ENCODE data around the gene ENPP5.
"Not testable (repeated sequence)": the region's sequence is repeated elsewhere in the genome, so short reads cannot be mapped to it uniquely, and the experiment has no call there.

The ENPP5 gene

DNA sequence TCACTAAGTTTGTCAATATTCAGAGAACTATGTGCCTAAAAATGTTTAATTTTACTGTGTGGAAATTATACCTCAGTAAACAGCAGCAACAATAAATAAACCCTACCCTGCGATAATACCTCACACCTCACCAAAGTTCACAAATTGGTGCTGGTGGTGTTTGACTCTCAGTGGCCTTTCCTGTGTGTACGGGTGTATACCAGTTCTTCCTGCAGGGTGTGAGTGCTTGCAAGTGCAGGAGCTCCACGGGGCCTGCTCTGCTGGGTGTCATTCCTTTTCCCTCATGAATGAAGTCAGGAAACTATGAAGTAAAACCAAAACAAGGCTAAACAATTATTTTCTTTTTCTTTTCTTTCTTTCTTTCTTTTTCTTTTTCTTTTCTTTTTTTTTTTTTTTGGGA is 4.1 kb upstream of the ENPP5 start:
- no peak for DNase-seq (ENCODE audit: low spot score)

DNA sequence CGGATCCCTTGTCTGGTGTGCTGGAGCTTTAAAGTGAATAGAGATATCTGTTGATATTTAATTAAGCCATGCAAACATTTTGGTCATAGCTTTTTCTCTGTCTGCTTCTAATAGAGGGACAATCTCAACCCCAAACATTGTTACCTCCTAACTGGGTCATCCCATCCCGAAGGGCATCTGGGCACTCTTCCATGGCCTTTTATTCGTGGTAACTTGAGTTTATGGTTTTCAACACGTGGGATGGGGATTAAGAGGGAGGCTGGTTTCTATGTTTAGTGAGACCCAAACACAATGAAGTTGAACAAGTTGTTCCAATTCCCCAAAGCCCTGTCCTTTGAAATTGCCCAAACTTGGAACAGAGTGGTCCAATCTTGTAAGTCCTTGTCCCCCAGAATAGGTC is 1.4 kb upstream of the ENPP5 start:
- DNase-seq (ENCODE audit: low spot score) = no peak

DNA sequence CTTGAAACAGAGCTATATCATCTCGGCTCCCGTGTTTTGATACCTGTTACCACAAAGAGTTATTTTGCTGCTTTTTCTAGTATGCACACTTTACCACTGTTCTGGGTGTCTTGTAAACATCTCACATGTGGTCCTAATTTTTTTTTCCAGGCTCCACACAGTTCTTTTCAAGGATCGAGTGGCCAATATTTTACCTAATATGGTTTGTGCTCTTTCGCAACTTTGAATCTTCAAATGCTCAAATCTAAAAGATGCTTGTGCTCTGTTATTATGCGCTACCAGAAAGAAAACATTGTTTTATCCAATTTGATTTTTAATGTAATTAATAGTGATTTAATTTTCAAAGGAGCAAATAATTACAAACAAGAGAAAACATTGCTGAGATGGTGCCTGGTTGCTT is 10.7 kb downstream of the ENPP5 start:
- no peak for DNase-seq (ENCODE audit: low spot score)

DNA sequence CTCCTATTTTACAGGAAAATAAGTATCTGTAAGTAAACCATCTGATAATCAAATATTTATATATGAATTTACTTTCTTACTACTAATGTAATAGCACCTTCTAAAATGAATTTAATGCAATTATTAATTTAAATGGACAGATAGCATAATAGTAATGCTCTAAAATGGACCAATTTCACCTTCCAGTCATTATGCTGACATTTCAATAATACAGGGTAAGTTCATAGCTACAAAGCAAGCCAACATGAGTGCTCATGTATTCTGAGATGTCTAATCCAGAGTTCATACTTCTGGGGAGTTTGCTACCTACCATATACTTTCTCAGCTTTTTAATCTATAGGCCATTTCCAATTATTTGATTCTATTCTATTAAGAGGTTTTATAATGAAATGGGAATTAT is 11.6 kb downstream of the ENPP5 start:
- DNase-seq (ENCODE audit: low spot score) = no peak

DNA sequence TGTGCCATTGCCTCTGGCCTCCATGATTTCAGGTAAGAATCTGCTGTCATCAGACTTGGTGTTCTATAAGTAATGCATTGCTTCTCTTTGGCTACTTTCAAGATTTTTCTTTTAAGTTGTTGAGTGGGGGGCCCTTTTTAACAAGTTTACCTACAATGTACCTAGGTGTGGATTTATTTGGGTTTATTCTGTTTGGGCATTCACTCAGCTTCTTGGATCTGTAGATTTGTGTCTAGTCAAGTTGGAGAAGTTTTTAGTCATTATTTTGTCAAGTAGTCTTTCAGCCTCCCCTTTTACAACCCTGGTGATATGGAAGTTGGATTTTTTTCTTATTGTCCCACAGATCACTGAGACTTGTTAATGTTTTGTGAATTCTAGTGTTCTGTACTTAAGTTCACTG is 14.1 kb downstream of the ENPP5 start:
- no peak for DNase-seq (ENCODE audit: low spot score)

DNA sequence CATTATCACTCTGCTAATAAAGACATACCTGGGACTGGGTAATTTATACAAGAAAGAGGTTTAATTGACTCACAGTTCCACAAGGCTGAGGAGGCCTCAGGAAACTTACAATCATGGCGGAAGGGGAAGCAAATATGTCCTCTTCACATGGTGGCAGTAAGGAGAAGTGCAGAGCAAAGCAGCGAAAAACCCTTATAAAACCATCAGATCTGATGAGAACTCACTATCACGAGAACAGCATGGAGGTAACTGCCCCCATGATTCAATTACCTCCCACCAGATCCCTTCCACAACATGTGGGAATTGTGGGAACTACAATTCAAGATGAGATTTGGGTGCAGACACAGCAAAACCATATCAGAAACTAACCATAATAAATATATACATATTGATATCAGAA is 21.7 kb downstream of the ENPP5 start:
- not testable (repeated sequence) for DNase-seq (ENCODE audit: low spot score)

DNA sequence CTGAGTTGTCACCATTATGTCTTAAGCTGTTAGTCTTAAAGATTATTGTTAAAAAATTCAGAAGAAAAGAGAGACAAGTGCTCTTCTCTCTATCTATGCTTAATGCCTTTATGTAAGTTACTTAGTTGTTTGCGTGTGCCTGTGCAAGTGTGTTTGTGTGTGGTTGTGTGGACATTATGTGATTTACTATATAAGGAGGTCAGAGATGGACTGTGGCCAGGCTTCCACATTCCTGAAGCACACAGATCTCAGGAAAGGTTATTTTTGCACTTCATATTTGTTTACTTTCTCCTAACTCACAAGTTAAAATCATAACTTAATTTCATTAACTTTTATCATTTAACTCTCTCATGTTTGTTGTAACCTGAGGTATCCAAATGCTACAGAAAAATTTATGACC is 26.5 kb downstream of the ENPP5 start:
- no peak for DNase-seq (ENCODE audit: low spot score)

DNA sequence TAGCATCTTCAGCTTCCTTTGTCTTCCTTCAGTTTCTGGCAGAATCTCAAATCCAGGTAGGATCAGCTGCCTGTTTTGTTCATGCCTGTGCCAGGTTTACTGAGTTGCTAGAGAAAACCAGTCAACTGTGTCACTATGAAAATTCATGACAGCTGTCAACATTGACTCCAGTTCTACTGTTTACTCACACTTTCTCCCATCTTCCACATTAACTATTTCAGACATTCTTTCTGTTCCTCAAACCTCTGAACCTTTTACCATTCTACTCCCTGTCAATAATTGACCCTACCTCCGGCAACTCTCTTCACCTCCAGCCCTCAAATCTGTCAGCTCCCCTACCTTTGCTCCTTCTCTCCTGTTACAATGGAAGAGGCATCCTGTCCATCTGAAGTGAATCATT is 32.5 kb downstream of the ENPP5 start:
- DNase-seq (ENCODE audit: low spot score) = no peak

DNA sequence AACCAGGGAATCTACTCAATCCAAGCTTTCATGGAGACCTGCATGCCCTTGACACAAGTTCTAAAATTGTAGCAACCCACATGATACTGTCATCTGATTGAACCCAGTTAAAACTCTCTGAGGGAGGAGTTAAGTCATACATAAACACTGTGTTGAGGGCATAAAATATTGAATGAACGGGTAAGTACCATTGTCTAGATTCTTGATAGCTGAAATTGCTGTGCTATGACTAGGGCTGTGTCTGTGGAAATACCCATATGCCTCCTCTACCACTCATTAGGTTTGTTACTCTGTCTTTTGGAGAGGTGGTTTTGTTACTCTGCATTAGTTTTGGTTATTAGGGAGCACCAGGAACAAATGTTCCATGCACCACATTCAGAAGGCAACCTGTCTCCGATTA is 33.4 kb downstream of the ENPP5 start:
- DNase-seq (ENCODE audit: low spot score) = no peak

DNA sequence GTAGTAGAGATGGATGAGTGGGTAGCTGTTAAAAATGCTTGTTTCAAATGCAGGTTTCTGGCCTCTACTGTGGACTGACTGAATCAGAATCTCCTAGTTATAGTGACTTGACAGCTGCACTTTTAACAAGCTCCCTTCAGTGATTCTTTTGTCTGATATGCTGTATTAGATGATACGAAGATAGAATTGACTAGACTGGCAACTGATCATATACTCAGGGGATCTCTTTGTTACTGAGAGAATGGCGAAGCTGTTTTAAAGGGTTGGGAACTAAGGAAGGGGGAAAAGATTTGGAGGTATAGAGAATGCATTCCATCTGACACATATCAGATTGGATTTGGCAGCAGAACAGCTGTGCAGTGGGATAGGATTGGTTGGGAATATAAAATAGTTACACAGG is 33.9 kb downstream of the ENPP5 start:
- DNase-seq (ENCODE audit: low spot score) = no peak

DNA sequence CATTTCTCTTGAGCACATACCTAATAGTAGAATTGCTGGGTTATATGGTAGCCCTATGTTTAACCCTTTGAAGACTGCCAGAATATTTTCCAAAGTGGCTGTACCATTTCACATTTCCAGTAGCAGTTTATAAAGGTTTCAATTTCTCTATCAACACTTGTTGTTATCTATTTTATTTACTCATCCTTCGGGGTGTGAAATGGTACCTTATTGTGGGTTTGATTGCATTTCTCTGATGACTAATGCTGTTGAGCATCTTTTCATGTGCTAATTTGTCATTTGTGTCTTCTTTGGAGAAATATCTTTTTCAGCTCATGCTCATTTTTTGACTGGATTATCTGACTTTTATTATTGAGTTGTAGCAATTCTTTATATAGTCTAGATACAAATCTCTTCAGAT is 35.6 kb downstream of the ENPP5 start:
- no peak for DNase-seq (ENCODE audit: low spot score)

DNA sequence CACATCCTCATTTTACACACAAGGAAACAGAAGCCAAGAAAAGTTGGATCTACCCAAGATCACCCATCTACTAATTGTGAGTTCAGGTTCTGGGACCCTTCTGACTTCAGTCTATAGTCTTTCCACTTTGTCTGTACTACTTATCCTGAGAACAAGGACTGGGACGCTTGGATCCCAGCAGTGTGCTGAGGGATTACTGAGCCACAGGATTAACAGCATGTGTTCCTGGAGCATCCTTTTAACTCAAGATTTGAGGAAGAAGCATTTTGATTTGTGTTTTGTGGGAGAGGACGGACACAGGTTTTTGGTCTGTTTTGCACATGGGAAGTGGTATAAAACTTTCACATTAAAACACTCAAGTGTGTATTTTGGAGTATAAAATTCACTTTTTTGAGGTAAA is 36.6 kb downstream of the ENPP5 start:
- DNase-seq (ENCODE audit: low spot score) = no peak

DNA sequence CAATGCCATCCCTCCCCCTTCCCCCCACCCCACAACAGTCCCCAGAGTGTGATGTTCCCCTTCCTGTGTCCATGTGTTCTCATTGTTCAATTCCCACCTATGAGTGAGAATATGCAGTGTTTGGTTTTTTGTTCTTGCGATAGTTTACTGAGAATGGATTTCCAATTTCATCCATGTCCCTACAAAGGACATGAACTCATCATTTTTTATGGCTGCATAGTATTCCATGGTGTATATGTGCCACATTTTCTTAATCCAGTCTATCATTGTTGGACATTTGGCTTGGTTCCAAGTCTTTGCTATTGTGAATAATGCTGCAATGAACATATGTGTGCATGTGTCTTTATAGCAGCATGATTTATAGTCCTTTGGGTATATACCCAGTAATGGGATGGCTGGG is 39.5 kb downstream of the ENPP5 start:
- DNase-seq (ENCODE audit: low spot score) = not testable (repeated sequence)

DNA sequence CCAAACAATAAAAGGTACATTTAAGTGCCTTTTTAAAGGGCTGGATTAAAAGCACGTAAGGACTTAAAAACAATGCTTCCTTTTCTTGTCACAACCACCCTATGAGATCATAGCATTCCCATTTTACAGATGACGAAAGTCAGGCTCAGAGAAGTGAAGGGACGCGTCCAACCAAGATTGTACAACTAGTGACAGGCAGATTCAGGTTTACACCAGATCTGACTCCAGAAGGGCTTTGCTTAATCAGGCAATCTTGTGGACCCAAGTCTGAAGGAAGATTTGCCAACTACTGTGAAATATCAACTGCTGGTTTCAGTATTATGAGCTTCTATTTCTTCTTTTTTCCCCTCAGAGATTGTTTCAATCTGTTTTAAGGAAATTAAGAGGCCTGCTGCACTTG is 40.1 kb downstream of the ENPP5 start:
- peak; percentile 16 for DNase-seq (ENCODE audit: low spot score)

DNA sequence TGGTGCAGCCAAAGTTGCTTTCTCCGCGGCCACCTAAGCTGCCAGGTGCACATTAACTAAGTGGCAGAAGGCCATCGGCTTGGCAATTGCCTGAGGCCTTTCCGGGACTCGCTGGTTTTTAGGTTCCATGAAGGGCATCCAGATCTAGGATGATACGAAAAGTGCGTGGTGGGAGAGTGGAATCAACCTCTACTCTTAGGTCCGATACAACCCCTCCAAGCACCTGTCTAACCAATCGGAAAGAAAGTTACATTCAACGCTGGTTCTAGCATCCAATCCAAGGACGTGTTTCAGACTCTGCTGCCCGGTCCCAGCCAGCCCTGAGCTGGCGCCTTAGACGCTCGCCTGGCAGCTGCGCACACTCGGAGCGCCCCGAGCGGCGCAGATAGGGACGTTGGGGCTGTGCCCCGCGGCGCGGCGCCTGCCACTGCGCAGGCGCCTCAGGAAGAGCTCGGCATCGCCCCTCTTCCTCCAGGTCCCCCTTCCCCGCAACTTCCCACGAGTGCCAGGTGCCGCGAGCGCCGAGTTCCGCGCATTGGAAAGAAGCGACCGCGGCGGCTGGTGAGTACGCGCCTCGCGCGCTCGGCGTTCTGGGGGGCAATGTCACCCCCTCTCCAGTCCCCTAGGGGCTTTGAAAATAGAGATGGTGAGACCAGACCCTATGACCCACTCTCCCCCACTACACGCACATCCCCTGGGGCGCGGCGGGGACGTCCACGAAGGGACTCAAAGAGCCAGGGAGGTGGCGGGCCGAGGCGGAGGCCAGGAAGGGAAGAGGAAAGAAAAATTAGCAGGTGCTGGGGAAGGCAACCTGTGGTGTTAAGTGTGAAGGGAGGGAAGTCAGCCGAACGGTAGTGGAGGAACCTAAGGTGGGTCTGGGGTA is 40.9 kb downstream of the ENPP5 start, which contains the start of gene ENPP4:
TSS of gene ENPP4 (plus strand) at position 361 of the 883 bp plus-strand sequence. CDS start 9,595 bp downstream, outside the sequence.
- DNase-seq (ENCODE audit: low spot score) = peak; percentile 96

DNA sequence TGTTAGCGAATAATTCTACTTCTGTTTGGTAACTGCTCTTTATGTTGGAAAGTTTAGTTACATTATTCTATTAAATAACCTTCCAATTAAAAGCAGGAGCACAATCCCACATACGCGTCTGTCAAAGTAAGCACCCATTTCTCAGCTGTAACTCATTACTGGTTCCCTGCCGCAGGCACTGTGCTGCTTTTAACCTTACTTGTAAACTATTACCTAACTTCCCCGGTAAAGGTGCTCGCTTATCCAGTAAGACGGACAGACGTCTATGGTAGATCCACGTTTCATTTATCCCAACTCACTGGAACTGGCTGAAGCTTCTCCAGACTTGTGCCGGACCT is 41.5 kb downstream of the ENPP5 start:
- no peak for DNase-seq (ENCODE audit: low spot score)

DNA sequence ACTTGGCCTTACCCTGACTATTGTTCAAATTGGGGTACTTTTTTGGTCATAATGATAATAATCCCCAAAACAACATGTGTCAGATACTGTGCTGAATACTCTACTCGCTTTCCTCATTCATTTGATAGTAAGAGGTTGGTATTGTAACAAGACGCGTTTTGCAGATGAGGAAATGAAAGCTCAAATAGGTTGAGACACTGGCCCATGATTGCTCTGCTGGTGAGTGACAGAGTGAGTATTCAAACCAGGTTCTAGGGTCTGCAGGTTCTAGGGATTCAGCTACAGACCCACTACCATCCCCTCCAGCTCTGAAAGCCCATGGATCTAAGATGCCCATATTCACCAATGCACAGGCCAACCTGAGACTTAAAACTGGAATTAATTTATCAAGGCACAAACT is 42.3 kb downstream of the ENPP5 start:
- no peak for DNase-seq (ENCODE audit: low spot score)

DNA sequence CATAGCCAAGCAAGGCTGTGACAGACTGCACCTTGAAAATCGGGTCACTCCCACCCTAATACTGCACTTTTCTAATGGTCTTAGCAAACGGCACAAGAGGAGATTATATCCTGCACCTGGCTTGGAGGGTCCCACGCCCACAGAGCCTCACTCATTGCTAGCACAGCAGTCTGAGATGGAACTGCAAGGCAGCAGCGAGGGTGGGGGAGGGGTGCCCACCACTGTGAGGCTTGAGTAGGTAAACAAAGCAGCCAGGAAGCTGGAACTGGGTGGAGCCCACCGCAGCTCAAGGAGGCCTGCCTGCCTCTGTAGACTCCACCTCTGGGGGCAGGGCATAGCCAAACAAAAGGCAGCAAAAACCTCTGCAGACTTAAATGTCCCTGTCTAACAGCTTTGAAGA is 51.1 kb downstream of the ENPP5 start:
- not testable (repeated sequence) for DNase-seq (ENCODE audit: low spot score)

DNA sequence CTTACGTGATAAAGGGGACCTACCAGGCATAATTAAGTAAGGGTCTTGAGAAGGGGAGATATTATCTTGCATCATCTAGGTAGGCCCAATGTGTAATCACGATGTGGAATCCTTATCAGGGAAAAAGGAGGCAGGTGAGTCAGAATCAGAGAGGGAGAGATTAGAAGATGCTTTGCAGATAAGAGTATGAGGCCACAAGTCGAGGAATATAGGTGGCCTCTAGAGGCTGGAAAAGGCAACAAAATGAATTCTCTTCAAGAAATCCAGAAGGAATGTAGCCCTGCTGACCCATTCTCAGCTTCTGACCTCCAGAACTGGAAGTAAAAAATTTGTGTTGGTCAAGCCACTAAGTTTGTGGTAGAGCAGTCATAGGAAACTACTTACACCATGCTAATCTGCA is 51.9 kb downstream of the ENPP5 start:
- DNase-seq (ENCODE audit: low spot score) = no peak

DNA sequence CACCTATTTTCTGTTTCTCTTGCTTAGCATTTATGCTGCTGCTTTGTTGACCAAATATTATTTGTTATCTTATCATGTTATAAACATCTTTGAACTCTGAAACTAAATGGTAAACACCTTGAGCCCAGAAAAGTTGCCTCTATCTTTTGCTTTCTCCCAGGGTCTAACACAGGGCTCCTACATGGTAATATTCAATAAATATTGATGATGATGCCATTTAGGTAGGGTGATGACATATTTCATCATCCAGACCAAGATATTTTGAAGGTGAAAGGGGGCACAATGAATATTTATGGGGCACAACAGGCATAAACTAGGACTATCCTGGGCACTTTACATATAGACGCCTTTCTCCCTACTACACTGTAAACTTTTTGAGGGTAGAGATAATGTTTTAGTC is 52.6 kb downstream of the ENPP5 start:
- no peak for DNase-seq (ENCODE audit: low spot score)

DNA sequence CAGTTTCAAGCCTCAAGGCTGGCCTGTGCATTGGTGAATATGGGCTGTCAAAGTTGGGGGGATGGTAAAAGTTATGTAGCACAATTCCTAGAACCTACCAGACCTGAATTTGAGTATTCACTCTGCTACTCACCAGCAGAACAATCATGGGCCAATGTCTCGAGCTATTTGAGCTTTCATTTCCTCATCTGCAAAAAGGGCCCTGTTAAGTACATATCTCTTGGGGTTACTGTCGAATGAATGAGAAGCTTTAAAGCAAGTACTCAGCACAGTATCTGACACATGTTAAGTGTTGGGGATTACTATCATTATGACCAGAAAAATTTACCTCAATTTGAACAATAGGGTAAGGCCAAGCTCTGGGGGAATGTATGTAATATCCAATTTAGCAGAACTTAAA is 54.5 kb downstream of the ENPP5 start:
- DNase-seq (ENCODE audit: low spot score) = no peak

DNA sequence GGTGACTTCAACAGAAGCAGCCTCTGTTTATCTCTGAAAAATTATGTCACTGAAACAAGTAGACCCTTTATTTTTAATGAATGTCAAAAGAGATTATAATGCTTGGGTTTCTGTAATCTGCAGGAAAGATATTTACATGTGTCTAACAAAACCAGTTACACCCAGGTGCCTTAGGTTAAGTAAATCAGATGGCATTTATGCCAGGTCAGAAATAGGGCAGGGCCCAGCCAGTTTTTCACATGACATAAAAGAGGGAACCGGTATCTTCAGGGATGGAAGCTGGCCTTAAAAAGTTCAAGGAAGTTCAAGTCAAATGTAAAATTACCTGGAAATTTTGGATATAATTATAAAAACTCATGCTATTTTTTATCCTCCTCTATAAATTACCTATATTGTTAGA is 55.1 kb downstream of the ENPP5 start:
- DNase-seq (ENCODE audit: low spot score) = no peak

DNA sequence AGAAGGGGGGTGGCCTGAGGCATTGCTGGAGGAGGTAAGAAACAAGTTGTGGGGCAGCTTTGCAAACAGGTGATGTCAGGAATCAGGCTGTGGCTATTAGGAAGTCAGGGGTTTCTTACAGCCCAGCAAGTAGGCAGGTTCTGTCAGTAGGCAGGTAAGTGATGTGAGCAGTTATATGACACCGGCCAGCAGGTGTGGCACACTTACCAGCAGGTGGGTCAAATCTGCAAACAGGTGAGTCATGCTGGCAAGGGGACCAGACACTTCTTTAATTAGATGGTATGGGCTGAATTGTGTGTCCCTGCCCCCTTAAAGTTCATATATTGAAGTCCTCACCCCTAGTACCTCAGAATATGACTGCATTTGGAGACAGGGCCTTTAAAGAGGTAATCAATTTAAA is 57.4 kb downstream of the ENPP5 start:
- DNase-seq (ENCODE audit: low spot score) = no peak
